GM12864 (cell line): ENCODE results near the gene YEATS4.

Source experiments
- DNase-seq: peaks from one replicate; pipeline ENCODE4 v3.0.0-alpha.2; 2011; ENCODE audit warnings: low read depth
- H3K4me3 ChIP-seq: 2 replicates; pipeline ENCODE4 v1.5.1; 2011; ENCODE audit warnings: mild to moderate bottlenecking, low read depth, low read length, control low read depth
- CTCF ChIP-seq: IDR thresholded peaks from 2 replicates; pipeline ENCODE4 v1.5.1; 2011; ENCODE audit warnings: low read depth, mild to moderate bottlenecking, moderate library complexity, low read length, control low read depth, inconsistent platforms; ENCODE audit errors: missing control alignments

Gene YEATS4

GRCh38 chr12:69343357-69343756, 16.2 kb upstream of the YEATS4 start:
- no peak for DNase-seq
- no peak for TF ChIP-seq CTCF

DNA sequence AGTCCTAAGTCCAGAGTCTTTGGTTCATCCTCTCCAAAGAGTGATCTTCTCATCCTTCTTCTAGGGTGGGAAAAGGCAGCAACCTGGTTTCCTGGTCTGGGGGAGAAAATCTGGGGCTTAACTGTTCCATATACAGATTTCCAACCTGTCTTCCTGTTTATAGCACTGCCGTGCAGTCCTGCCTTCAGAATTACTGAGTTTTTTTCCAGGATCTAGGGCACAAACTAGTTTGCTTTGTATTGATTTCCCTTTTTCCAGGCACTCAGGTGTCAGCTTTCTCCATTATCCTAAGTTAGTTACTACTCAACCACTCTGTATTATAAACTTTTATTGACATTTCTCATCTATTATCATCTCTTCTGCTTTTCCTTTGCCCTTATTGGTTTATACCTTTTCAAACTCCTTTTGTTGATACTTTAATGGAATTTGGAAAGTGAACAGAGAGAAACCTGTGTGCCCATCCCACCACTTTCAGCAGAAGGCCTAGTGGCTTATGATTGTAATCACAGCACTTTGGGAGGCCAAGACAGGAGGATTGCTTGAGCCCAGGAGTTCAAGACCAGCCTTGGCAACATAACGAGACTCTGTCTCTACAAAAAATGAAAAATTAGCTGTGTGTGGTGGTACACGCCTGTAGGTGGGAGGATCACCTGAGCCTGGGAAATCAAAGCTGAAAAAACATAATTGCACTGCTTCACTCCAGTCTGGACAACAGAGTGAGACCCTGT, 15.5 kb upstream of the YEATS4 start:
- no peak for TF ChIP-seq CTCF
- DNase-seq = no peak
- H3K4me3 ChIP-seq = no peak overlapping the region

More at GRCh38 chr12:69343357-69343756, 16.2 kb upstream of the YEATS4 start:
- no peak overlapping the region for H3K4me3 ChIP-seq

DNA sequence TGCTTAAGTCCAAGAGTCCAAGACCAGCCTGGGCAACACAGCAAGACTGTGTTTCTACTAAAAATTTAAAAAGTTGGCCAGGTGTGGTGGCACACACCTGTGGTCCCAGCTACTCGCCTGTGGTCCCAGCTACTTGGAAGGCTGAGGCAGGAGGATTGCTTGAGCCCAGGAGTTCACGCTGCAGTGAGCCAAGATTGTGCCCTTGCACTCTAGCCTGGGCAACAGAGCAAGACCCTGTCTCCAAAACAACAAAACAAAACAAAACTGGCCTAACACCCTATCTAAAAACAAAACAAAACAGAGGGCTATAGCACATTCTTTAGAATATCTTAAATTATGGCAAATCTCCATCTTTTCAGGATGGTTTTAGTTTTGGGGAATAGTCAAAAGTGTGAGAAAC, 14.5 kb upstream of the YEATS4 start:
- no peak for DNase-seq
- no peak overlapping the region for H3K4me3 ChIP-seq
- TF ChIP-seq CTCF = no peak

DNA sequence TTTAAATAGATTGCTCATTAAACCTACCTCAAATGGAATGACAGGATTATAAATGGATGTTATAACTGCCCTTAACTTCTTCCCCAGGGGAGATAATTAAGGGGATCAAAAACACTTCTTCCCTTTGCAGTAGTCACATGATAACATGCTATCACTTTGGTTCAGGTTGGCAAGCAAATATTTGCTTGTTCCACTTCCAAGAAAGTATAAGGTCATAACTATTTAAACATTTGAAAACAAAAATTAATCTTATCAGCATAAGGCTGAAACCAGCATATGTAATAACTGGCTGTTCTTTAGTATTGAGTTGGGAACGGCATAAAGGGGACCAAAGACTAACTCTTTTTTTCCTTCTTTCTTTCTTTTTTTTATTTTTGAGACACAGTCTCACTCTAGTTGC, 13.8 kb upstream of the YEATS4 start:
- TF ChIP-seq CTCF = no peak
- DNase-seq = no peak
- H3K4me3 ChIP-seq = no peak overlapping the region

GRCh38 chr12:69348162-69348938, 11.2 kb upstream of the YEATS4 start, which contains the start of gene LYZ:
Gene LYZ (plus strand): TSS chr12:69348381. CDS start chr12:69348409, 28 bp downstream.
- no peak within 1 kb of the TSS for H3K4me3 ChIP-seq
- TF ChIP-seq CTCF = no peak
- no peak for DNase-seq

- no peak for TF ChIP-seq CTCF
- H3K4me3 ChIP-seq = no peak overlapping the region
- DNase-seq = no peak
These were observed 9.4 kb upstream of the YEATS4 start for GRCh38 chr12:69350002-69350626.
